ENCODE measurements around the gene DUS4L.

Gene DUS4L

GRCh38 chr7:107615910-107616680 lies 52.3 kb downstream of the DUS4L start:
- no peak for DNase-seq

- DNase-seq: peak; percentile 12
Measured at GRCh38 chr7:107622429-107622828, 58.7 kb downstream of the DUS4L start.

- no peak for DNase-seq
Measured at GRCh38 chr7:107622894-107623293, 59.1 kb downstream of the DUS4L start.

GRCh38 chr7:107627002-107627401 lies 63.2 kb downstream of the DUS4L start:
- DNase-seq: no peak

Measured in activated CD4-positive, alpha-beta T cell treated with anti-CD3 and anti-CD28 coated beads, Interleukin-2, amount 50 U/mL, for 16 hours (primary cell).